SK-N-SH (cell line): ENCODE results near the gene KRTAP29-1. TPM values are rescaled to one million over a fixed set of nuclear protein-coding genes. Genes with fewer than 3 reads are reported as not detected.

Source experiments
- CTCF ChIA-PET: fragments of 300-600, 350-600 bp; formaldehyde crosslinking; extraction: SDS; loops from one replicate; lab custom pipeline; 2021; lab: Yijun Ruan, JAX
- POLR2A ChIA-PET: fragments of 350-600 bp; sonication (Branson Sonifier 250); formaldehyde crosslinking; extraction: SDS; loops from one replicate; lab custom pipeline; 2020; ENCODE audit warnings: antibody characterized with exemption, inconsistent platforms; lab: Yijun Ruan, JAX
- DNase-seq: peaks from one replicate; pipeline ENCODE4 v3.0.0; 2012
- H2AFZ ChIP-seq: fragments of 200-600 bp; sonication (generic); 2 replicates; pipeline ENCODE4 v1.8.1; 2016; ENCODE audit warnings: antibody characterized with exemption, mild to moderate bottlenecking, low read depth
- H3F3A ChIP-seq: fragments of 200-600 bp; sonication (generic); replicated peaks from 2 replicates; pipeline ENCODE3; 2016; ENCODE audit warnings: antibody characterized with exemption, mild to moderate bottlenecking; ENCODE audit not compliant: insufficient read depth
- H3K27ac ChIP-seq, 2 experiments: fragments of 200-500 bp in 1 of 2; fragments of 200-600 bp in 1 of 2; sonication (Bioruptor generic) in 1 of 2; sonication (generic), shearing (Covaris generic) in 1 of 2; 2 replicates each; pipeline versions ENCODE4 v1.5.1 to v1.6.1; 2014 to 2016; ENCODE audit warnings: low read depth in 2 of 2, inconsistent platforms in 1 of 2, low read length in 1 of 2, mild to moderate bottlenecking in 1 of 2, mixed read lengths in 1 of 2
- H3K27me3 ChIP-seq: fragments of 200-600 bp; sonication (generic), shearing (Covaris generic); 2 replicates; pipeline ENCODE4 v1.6.1; 2016; ENCODE audit warnings: mixed run types; ENCODE audit not compliant: insufficient read depth
- H3K36me3 ChIP-seq, 2 experiments: fragments of 200-500 bp in 1 of 2; fragments of 200-600 bp in 1 of 2; sonication (Bioruptor generic) in 1 of 2; sonication (generic) in 1 of 2; replicated peaks in 1 of 2; 2 replicates each; pipeline versions ENCODE3 to v1.5.1; 2014 to 2016; ENCODE audit warnings: low read length in 1 of 2, mild to moderate bottlenecking in 1 of 2; ENCODE audit not compliant: insufficient read depth in 2 of 2, control insufficient read depth in 1 of 2
- H3K4me1 ChIP-seq, 2 experiments: fragments of 200-500 bp in 1 of 2; fragments of 200-600 bp in 1 of 2; sonication (Bioruptor generic) in 1 of 2; sonication (generic), shearing (Covaris generic) in 1 of 2; 2 replicates each; pipeline versions ENCODE4 v1.5.1 to v1.6.1; 2014 to 2016; ENCODE audit warnings: low read depth in 1 of 2, low read length in 1 of 2, mixed run types in 1 of 2; ENCODE audit not compliant: insufficient read depth in 2 of 2, control insufficient read depth in 1 of 2
- H3K4me2 ChIP-seq: fragments of 200-600 bp; sonication (generic), shearing (Covaris generic); 2 replicates; pipeline ENCODE4 v1.6.1; 2017; ENCODE audit warnings: mixed run types
- H3K4me3 ChIP-seq, 2 experiments: fragments of 200-500 bp in 1 of 2; fragments of 200-600 bp in 1 of 2; sonication (Bioruptor generic) in 1 of 2; sonication (generic), shearing (Covaris generic) in 1 of 2; 2 replicates each; pipeline versions ENCODE4 v1.5.1 to v1.8.1; 2014 to 2016; ENCODE audit warnings: low read depth in 2 of 2, inconsistent platforms in 1 of 2, low read length in 1 of 2, mild to moderate bottlenecking in 1 of 2, mixed read lengths in 1 of 2, moderate library complexity in 1 of 2
- H3K79me2 ChIP-seq: fragments of 200-600 bp; sonication (generic); 2 replicates; pipeline ENCODE4 v1.8.1; 2017; ENCODE audit warnings: mild to moderate bottlenecking; ENCODE audit not compliant: insufficient read depth
- H3K9ac ChIP-seq: fragments of 200-600 bp; sonication (generic); 2 replicates; pipeline ENCODE4 v1.6.1; 2017; ENCODE audit warnings: mixed run types
- H3K9me2 ChIP-seq: fragments of 200-600 bp; sonication (generic); 2 replicates; pipeline ENCODE4 v1.6.1; 2017; ENCODE audit warnings: mixed run types
- H3K9me3 ChIP-seq: fragments of 200-600 bp; sonication (generic); 2 replicates; pipeline ENCODE4 v1.6.1; 2017; ENCODE audit warnings: mixed run types, mild to moderate bottlenecking, moderate library complexity
- H4K20me1 ChIP-seq: fragments of 200-600 bp; sonication (generic); 2 replicates; pipeline ENCODE4 v1.6.1; 2017; ENCODE audit warnings: mild to moderate bottlenecking, mixed run types; ENCODE audit not compliant: insufficient read depth
- CHD2 ChIP-seq: fragments of 150-350 bp; IDR thresholded peaks from 2 replicates; pipeline ENCODE4 v1.6.1; 2018; ENCODE audit warnings: low read length; ENCODE audit not compliant: partially characterized antibody
- ELF1 ChIP-seq: IDR thresholded peaks from 2 replicates; pipeline ENCODE4 v1.4.0; 2012
- FOXJ3 ChIP-seq: sonication (generic); formaldehyde crosslinking; IDR thresholded peaks from 2 replicates; pipeline ENCODE4 v1.5.1; 2020; ENCODE audit warnings: mild to moderate bottlenecking, missing genetic modification reagents
- FOXM1 ChIP-seq: IDR thresholded peaks from 2 replicates; pipeline ENCODE4 v1.4.0; 2012; ENCODE audit warnings: low read depth, mild to moderate bottlenecking
- GABPA ChIP-seq: IDR thresholded peaks from 2 replicates; pipeline ENCODE4 v1.4.0; 2012; ENCODE audit warnings: low read depth, mild to moderate bottlenecking
- MEF2A ChIP-seq: IDR thresholded peaks from 2 replicates; pipeline ENCODE4 v1.4.0; 2012; ENCODE audit warnings: low read depth, borderline replicate concordance
- NFIC ChIP-seq: IDR thresholded peaks from 2 replicates; pipeline ENCODE4 v1.4.0; 2012; ENCODE audit warnings: borderline replicate concordance
- RAD21 ChIP-seq: IDR thresholded peaks from 2 replicates; pipeline ENCODE4 v1.6.1; 2012; ENCODE audit warnings: mild to moderate bottlenecking, low read length
- RCOR1 ChIP-seq: fragments of 150-350 bp; IDR thresholded peaks from 2 replicates; pipeline ENCODE4 v1.6.1; 2017; ENCODE audit warnings: antibody characterized with exemption, low read length
- RXRA ChIP-seq: IDR thresholded peaks from 2 replicates; pipeline ENCODE4 v1.4.0; 2012; ENCODE audit warnings: low read depth, mild to moderate bottlenecking, borderline replicate concordance
- SIN3A ChIP-seq: IDR thresholded peaks from 2 replicates; pipeline ENCODE4 v1.6.1; 2012; ENCODE audit warnings: low read depth, mild to moderate bottlenecking, low read length, moderate library complexity, borderline replicate concordance
- SMC3 ChIP-seq: IDR thresholded peaks from 2 replicates; pipeline ENCODE4 v1.6.1; 2012; ENCODE audit warnings: low read depth, low read length, improper control_type of control experiment
- TAF1 ChIP-seq: IDR thresholded peaks from 2 replicates; pipeline ENCODE4 v1.6.1; 2012; ENCODE audit warnings: low read depth, mild to moderate bottlenecking, low read length, moderate library complexity, borderline replicate concordance
- TEAD4 ChIP-seq: IDR thresholded peaks from 2 replicates; pipeline ENCODE4 v1.4.0; 2012; ENCODE audit warnings: mild to moderate bottlenecking, borderline replicate concordance; ENCODE audit not compliant: insufficient read depth
- YY1 ChIP-seq: IDR thresholded peaks from 2 replicates; pipeline ENCODE4 v1.4.0; 2012; ENCODE audit warnings: low read depth, mild to moderate bottlenecking
- WGBS: methylation state at CpG from one replicate; pipeline ENCODE4 v1.1.6; 2017; ENCODE audit warnings: low lambda C conversion rate; 5-methylcytosine and 5-hydroxymethylcytosine counted together
- polyA plus RNA-seq, 3 experiments: library from polyadenylated mRNA; depleted of rRNA; stranded (reverse); fragments of >200 nt; gene quantifications; 2 replicates each; pipeline ENCODE4 v1.2.3, GENCODE V29; 2012
- TF ChIP-seq, protein P1 (sequence below): fragments of 200-600 bp; sonication (generic); IDR thresholded peaks from 2 replicates; pipeline ENCODE4 v1.6.1; 2017; ENCODE audit warnings: antibody characterized with exemption, mild to moderate bottlenecking, moderate library complexity
- TF ChIP-seq, protein P2 (sequence below): fragments of 150-350 bp; IDR thresholded peaks from 2 replicates; pipeline ENCODE4 v1.6.1; 2016; ENCODE audit warnings: mild to moderate bottlenecking, low read depth, low read length

KRTAP29-1 gene
- polyA plus RNA-seq, 1 of the 3 experiments (the other 2 are of a cell fraction), result not detected

DNA sequence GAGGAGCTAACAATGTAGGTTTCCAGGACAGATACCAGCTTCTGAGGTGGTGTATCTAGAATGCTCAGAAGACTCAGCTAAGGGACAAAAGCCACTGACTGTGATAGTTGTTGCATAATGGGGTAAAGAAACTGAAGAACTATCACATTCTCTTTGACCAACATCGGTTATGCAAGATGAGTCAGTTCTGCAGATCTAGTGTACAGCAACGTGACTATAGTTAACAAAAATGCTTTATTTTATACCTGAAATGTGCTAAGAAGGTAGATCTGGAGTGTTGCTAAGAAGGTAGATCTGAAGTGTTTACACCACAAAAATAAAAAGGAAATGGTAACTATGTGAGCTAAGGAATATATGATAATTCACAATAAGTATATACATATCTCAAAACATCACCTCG, 34.9 kb downstream of the KRTAP29-1 start (continued):
- TF ChIP-seq, protein P1, sequence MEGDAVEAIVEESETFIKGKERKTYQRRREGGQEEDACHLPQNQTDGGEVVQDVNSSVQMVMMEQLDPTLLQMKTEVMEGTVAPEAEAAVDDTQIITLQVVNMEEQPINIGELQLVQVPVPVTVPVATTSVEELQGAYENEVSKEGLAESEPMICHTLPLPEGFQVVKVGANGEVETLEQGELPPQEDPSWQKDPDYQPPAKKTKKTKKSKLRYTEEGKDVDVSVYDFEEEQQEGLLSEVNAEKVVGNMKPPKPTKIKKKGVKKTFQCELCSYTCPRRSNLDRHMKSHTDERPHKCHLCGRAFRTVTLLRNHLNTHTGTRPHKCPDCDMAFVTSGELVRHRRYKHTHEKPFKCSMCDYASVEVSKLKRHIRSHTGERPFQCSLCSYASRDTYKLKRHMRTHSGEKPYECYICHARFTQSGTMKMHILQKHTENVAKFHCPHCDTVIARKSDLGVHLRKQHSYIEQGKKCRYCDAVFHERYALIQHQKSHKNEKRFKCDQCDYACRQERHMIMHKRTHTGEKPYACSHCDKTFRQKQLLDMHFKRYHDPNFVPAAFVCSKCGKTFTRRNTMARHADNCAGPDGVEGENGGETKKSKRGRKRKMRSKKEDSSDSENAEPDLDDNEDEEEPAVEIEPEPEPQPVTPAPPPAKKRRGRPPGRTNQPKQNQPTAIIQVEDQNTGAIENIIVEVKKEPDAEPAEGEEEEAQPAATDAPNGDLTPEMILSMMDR, result no peak
- TF ChIP-seq, protein P2, sequence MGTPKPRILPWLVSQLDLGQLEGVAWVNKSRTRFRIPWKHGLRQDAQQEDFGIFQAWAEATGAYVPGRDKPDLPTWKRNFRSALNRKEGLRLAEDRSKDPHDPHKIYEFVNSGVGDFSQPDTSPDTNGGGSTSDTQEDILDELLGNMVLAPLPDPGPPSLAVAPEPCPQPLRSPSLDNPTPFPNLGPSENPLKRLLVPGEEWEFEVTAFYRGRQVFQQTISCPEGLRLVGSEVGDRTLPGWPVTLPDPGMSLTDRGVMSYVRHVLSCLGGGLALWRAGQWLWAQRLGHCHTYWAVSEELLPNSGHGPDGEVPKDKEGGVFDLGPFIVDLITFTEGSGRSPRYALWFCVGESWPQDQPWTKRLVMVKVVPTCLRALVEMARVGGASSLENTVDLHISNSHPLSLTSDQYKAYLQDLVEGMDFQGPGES, result no peak
- no peak for TF ChIP-seq TEAD4
- no peak for TF ChIP-seq CHD2
- no peak for TF ChIP-seq RAD21
- TF ChIP-seq YY1, result no peak
- no peak for TF ChIP-seq MEF2A
- no peak for TF ChIP-seq ELF1
- no peak for TF ChIP-seq GABPA
- TF ChIP-seq TAF1, result no peak

DNA sequence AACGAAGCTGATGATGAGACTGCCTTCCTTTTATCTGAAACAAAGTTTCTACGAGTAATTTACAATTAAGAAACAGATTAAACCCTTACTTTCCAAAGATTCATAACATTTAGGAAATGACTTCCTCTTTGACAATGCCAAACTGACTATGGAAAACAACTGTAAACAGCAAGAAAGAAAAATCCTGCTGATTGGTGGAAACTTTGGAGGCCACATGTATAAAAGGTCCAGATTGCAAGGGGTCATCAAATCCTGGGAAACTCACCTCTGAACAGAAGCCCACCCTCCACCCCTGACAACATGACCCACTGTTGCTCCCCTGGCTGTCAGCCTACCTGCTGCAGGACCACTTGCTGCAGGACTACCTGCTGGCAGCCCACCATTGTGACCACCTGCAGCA, 37.6 kb downstream of the KRTAP29-1 start, which contains the start of gene KRTAP9-6:
Gene KRTAP9-6, plus strand, starts transcription at position 301 of the 400 bp plus-strand sequence. Its CDS starts 0 bp downstream, at position 301.
- CTCF ChIA-PET, result no interaction called here
- 5% methylated on average over 2 of the region's 2 CpGs for WGBS

DNA sequence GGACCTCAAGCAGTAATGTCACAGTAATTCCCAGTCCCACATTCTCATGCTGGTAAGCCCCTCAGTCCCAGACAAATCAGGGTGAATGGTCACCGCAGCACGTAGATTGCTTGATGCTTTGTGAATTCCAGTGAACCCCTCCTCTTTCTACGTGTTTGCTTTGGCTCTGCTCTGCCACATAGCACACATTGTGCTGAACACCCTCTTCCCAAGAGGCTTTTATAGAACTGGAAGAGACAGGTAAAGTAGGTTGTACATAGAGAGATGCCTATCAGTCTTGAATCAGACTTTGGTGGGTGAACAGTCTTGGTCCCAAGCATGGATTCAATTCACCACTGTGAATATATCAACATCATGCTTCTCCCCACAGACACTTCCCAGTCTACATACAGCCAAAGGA, 38.1 kb downstream of the KRTAP29-1 start:
- POLR2A ChIA-PET, result no interaction called here
- H3K27ac ChIP-seq, result no peak overlapping the region
- no peak overlapping the region for H3K4me2 ChIP-seq
- no peaks in the 10 kb centered on the region for H3K9me2 ChIP-seq
- H4K20me1 ChIP-seq, result no peaks in the 10 kb centered on the region
- no peak overlapping the region for H3K9ac ChIP-seq
- no peaks in the 10 kb centered on the region for H3F3A ChIP-seq
- no peaks in the 10 kb centered on the region for H3K79me2 ChIP-seq
- DNase-seq, result no peak
- H3K4me3 ChIP-seq, result no peak overlapping the region
- peaks cover 8% of the 10 kb centered on the region; the same call in 1 of the 2 replicates for H3K27me3 ChIP-seq
- no peak for TF ChIP-seq FOXJ3 (CRISPR knock-in tag)
- TF ChIP-seq FOXM1, result no peak
- no peak for TF ChIP-seq NFIC
- no peak for TF ChIP-seq YY1
- no peak for TF ChIP-seq RXRA
- no peak for TF ChIP-seq TAF1
- TF ChIP-seq SIN3A, result no peak
- TF ChIP-seq TEAD4, result no peak
- TF ChIP-seq, protein P2, result no peak
- no peak for TF ChIP-seq GABPA
- no peak overlapping the region for H2AFZ ChIP-seq
- CTCF ChIA-PET, result no interaction called here
- no peaks in the 10 kb centered on the region for H3K36me3 ChIP-seq
- WGBS, result 21% methylated on average over 3 of the region's 3 CpGs
- no peaks in the 10 kb centered on the region for H3K4me1 ChIP-seq
- H3K9me3 ChIP-seq, result no peaks in the 10 kb centered on the region

More for the DNA sequence above, 37.6 kb downstream of the KRTAP29-1 start, which contains the start of gene KRTAP9-6:
- Histone ChIP-seq H3K4me2 (no peak within 1 kb of the TSS), H3K79me2 (no peaks in the 10 kb centered on the region), H3K9ac (no peak within 1 kb of the TSS), H3K4me1 (no peaks in the 10 kb centered on the region), H3F3A (no peaks in the 10 kb centered on the region), H3K36me3 (no peaks in the 10 kb centered on the region), H2AFZ (no peak within 1 kb of the TSS), H4K20me1 (no peaks in the 10 kb centered on the region), H3K9me3 (no peaks in the 10 kb centered on the region), H3K27ac (no peak within 1 kb of the TSS), H3K27me3 (peaks cover 8% of the 10 kb centered on the region; the same call in 1 of the 2 replicates), H3K4me3 (no peak within 1 kb of the TSS), H3K9me2 (no peaks in the 10 kb centered on the region)
- no peak for DNase-seq
- POLR2A ChIA-PET, result no interaction called here
- TF ChIP-seq RCOR1 (no peak), SMC3 (no peak), ELF1 (no peak), RAD21 (no peak)
- TF ChIP-seq, all 33 proteins: peak for 0
